ENCODE data around the gene ZAR1L. TPM values are rescaled to one million over a fixed set of nuclear protein-coding genes. Genes with fewer than 3 reads are reported as not detected.
A peak's percentile ranks its signal among the peaks of the same experiment; 100 is the strongest.
"Not testable (repeated sequence)": the region's sequence is repeated elsewhere in the genome, so short reads cannot be mapped to it uniquely, and the experiment has no call there.

Gene ZAR1L, protein sequence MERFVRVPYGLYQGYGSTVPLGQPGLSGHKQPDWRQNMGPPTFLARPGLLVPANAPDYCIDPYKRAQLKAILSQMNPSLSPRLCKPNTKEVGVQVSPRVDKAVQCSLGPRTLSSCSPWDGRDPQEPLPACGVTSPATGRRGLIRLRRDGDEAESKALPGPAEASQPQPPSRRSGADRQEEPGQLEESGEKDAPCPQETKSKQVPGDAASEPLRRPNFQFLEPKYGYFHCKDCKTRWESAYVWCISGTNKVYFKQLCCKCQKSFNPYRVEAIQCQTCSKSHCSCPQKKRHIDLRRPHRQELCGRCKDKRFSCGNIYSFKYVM
- polyA plus RNA-seq (2011; rRNA removed), result not detected in 2 replicates
- polyA plus RNA-seq (2012; cell fraction: cytosol; rRNA removed), result 0.03 and 0.04 TPM in 2 replicates
- 0.11 and 0.14 TPM in 2 replicates for polyA plus RNA-seq (2012; cell fraction: nucleus; rRNA removed)
- not detected in 3 replicates for polyA plus RNA-seq (2017; fragmentation: RNase III; extraction: RNeasy Plus Mini Kit Qiagen cat#74134 plus additional on column Dnase treatment)
- polyA minus RNA-seq (2011; rRNA and poly(A)+ RNA removed), result not detected in 2 replicates

DNA sequence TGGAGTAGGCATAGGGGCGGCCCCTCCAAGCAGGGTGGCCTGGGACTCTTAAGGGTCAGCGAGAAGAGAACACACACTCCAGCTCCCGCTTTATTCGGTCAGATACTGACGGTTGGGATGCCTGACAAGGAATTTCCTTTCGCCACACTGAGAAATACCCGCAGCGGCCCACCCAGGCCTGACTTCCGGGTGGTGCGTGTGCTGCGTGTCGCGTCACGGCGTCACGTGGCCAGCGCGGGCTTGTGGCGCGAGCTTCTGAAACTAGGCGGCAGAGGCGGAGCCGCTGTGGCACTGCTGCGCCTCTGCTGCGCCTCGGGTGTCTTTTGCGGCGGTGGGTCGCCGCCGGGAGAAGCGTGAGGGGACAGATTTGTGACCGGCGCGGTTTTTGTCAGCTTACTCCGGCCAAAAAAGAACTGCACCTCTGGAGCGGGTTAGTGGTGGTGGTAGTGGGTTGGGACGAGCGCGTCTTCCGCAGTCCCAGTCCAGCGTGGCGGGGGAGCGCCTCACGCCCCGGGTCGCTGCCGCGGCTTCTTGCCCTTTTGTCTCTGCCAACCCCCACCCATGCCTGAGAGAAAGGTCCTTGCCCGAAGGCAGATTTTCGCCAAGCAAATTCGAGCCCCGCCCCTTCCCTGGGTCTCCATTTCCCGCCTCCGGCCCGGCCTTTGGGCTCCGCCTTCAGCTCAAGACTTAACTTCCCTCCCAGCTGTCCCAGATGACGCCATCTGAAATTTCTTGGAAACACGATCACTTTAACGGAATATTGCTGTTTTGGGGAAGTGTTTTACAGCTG lies at the start of gene ZAR1L, which contains the start of gene BRCA2:
TSS of gene ZAR1L (minus strand) at position 126 of the 790 bp plus-strand sequence. CDS start 3,438 bp downstream, outside the sequence.
TSS of gene BRCA2 (plus strand) at position 271 of the 790 bp plus-strand sequence. CDS start 953 bp downstream, outside the sequence.
- DNase-seq (ENCODE audit: low read depth in 1 of 2, low spot score in 1 of 2) (peak; percentile 46 to 88), ATAC-seq (peak; percentile 97 to 98), FAIRE-seq (no peak)
- Histone ChIP-seq H3K4me2 (peak within 1 kb of the TSS; percentile 96), H3K4me1 (peaks cover 6% of the 10 kb centered on the region; the same call in 1 of the 3 replicates), H3K9me3 (no peaks in the 10 kb centered on the region), H3K27ac (peak within 1 kb of the TSS; percentile 86 to 93), H3K4me3 (peak within 1 kb of the TSS; percentile 78)
- ChIA-PET CTCF (interaction anchor here (0.7 to 1.5 kb wide), 5 partner anchors 15 to 406 kb away, joined by 3 to 6 read pairs (median 3); no protein-coding TSS in a partner anchor), POLR2A (interaction anchor here (0.7 to 1.0 kb wide), 2 partner anchors 8 to 68 kb away, joined by 3 read pairs; no protein-coding TSS in a partner anchor)
- TF ChIP-seq PHF8 (IDR thresholded peaks at IDR 0.05; ENCODE audit: borderline replicate concordance, low read depth), result peak; percentile 48; the same call in 1 of the 2 replicates
- peak; percentile 56 for TF ChIP-seq POLR2A (IDR thresholded peaks at IDR 0.05; ENCODE audit: low read length)
- TF ChIP-seq, protein P1, sequence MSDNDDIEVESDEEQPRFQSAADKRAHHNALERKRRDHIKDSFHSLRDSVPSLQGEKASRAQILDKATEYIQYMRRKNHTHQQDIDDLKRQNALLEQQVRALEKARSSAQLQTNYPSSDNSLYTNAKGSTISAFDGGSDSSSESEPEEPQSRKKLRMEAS (IDR thresholded peaks at IDR 0.05), result peak; percentile 86
- TF ChIP-seq NPAS2 (CRISPR knock-in tag; IDR thresholded peaks at IDR 0.05; ENCODE audit: borderline replicate concordance), result peak; percentile 40; the same call in 1 of the 2 replicates
- TF ChIP-seq CEBPB (IDR thresholded peaks at IDR 0.05), result no peak
- TF ChIP-seq TFCP2L1 (CRISPR knock-in tag; IDR thresholded peaks at IDR 0.05), result no peak
- TF ChIP-seq PBX3 (IDR thresholded peaks at IDR 0.05), result 0 out of 2 replicates have a peak, but pooled peaks have one; percentile 30
- TF ChIP-seq, protein P2, sequence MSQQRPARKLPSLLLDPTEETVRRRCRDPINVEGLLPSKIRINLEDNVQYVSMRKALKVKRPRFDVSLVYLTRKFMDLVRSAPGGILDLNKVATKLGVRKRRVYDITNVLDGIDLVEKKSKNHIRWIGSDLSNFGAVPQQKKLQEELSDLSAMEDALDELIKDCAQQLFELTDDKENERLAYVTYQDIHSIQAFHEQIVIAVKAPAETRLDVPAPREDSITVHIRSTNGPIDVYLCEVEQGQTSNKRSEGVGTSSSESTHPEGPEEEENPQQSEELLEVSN (IDR thresholded peaks at IDR 0.05; ENCODE audit: borderline replicate concordance, low read depth), result peak; percentile 63
- peak; percentile 93 for TF ChIP-seq USF2 (IDR thresholded peaks at IDR 0.05)
- TF ChIP-seq HDAC2 (IDR thresholded peaks at IDR 0.05), result peak; percentile 31; the same call in 1 of the 2 replicates
- TF ChIP-seq JUN (IDR thresholded peaks at IDR 0.05), result peak; percentile 22 to 71; a peak in 3 of 5 replicates
- 1% methylated on average over 34 of the region's 60 CpGs for WGBS (ENCODE audit: missing lambda C conversion rate)

DNA sequence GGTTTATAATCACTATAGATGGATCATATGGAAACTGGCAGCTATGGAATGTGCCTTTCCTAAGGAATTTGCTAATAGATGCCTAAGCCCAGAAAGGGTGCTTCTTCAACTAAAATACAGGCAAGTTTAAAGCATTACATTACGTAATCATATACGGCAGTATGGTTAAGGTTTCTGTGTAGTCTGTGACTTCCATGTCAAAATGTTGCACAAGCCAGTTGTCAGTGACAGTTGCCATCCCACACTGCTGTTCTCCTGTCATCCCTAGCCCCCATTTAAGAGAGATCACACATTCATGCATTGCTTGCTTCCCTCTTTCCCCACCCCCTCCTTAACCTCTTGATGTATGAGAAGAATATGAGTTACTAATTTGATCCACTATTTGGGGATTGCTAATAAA lies 47.4 kb upstream of the ZAR1L start:
- Histone ChIP-seq H3K4me1 (no peaks in the 10 kb centered on the region), H3K4me2 (no peak overlapping the region), H3K27ac (no peak overlapping the region), H3K4me3 (no peak overlapping the region), H3K9me3 (no peaks in the 10 kb centered on the region)
- DNase-seq (ENCODE audit: low read depth in 1 of 2, low spot score in 1 of 2) (no peak), FAIRE-seq (no peak), ATAC-seq (no peak)
- ChIA-PET POLR2A (no interaction called here), CTCF (no interaction called here)
- TF ChIP-seq, protein P3, sequence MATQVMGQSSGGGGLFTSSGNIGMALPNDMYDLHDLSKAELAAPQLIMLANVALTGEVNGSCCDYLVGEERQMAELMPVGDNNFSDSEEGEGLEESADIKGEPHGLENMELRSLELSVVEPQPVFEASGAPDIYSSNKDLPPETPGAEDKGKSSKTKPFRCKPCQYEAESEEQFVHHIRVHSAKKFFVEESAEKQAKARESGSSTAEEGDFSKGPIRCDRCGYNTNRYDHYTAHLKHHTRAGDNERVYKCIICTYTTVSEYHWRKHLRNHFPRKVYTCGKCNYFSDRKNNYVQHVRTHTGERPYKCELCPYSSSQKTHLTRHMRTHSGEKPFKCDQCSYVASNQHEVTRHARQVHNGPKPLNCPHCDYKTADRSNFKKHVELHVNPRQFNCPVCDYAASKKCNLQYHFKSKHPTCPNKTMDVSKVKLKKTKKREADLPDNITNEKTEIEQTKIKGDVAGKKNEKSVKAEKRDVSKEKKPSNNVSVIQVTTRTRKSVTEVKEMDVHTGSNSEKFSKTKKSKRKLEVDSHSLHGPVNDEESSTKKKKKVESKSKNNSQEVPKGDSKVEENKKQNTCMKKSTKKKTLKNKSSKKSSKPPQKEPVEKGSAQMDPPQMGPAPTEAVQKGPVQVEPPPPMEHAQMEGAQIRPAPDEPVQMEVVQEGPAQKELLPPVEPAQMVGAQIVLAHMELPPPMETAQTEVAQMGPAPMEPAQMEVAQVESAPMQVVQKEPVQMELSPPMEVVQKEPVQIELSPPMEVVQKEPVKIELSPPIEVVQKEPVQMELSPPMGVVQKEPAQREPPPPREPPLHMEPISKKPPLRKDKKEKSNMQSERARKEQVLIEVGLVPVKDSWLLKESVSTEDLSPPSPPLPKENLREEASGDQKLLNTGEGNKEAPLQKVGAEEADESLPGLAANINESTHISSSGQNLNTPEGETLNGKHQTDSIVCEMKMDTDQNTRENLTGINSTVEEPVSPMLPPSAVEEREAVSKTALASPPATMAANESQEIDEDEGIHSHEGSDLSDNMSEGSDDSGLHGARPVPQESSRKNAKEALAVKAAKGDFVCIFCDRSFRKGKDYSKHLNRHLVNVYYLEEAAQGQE (IDR thresholded peaks at IDR 0.05), result no peak
- TF ChIP-seq, protein P1 (IDR thresholded peaks at IDR 0.05), result no peak
- TF ChIP-seq ESRRA (IDR thresholded peaks at IDR 0.05; ENCODE audit: borderline replicate concordance, low read length) (no peak), RARB (CRISPR knock-in tag; IDR thresholded peaks at IDR 0.05) (no peak), ZSCAN20 (CRISPR knock-in tag; IDR thresholded peaks at IDR 0.05) (no peak), MAFK (IDR thresholded peaks at IDR 0.05; ENCODE audit: partially characterized antibody) (no peak), POLR2A (IDR thresholded peaks at IDR 0.05; ENCODE audit: low read length) (no peak), GATA3 (IDR thresholded peaks at IDR 0.05; ENCODE audit: borderline replicate concordance) (no peak), RFX5 (IDR thresholded peaks at IDR 0.05) (no peak), CHD4 (IDR thresholded peaks at IDR 0.05; ENCODE audit: borderline replicate concordance) (no peak), TP53 (CRISPR knock-in tag; IDR thresholded peaks at IDR 0.05) (no peak), EHF (CRISPR knock-in tag; IDR thresholded peaks at IDR 0.05) (no peak), HOXA7 (CRISPR knock-in tag; IDR thresholded peaks at IDR 0.05) (no peak), HDAC2 (IDR thresholded peaks at IDR 0.05) (no peak)
- WGBS (ENCODE audit: missing lambda C conversion rate), result 86% methylated on average over 2 of the region's 2 CpGs

DNA sequence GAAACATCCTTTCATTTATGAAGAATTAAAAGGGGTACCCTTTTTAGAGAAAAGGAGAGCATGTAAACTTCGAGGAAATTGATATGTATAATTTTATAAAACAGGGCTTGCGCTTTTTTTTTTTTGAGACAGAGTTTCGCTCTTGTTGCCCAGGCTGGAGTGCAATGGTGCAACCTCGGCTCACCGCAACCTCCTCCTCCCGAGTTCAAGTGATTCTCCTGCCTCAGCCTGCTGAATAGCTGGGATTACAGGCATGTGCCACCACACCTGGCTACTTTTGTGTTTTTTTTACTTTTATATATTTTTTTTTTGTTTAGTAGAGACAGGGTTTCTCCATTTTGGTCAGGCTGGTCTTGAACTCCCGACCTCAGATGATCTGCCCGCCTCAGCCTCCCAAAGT lies 40.8 kb upstream of the ZAR1L start:
- POLR2A ChIA-PET; DNase-seq (ENCODE audit: low read depth in 1 of 2, low spot score in 1 of 2); H3K9me3 ChIP-seq; H3K27ac ChIP-seq; ATAC-seq; FAIRE-seq; H3K4me1 ChIP-seq; H3K4me3 ChIP-seq; CTCF ChIA-PET; H3K4me2 ChIP-seq: not testable (repeated sequence)
- WGBS (ENCODE audit: missing lambda C conversion rate), result 88% methylated on average over 8 of the region's 8 CpGs

Data from A549 (cell line).